NCI-H1105 treated with DMSO at 0.1 percent for 48 hours (cell line): ENCODE data around the gene COL6A2.
"Not testable (repeated sequence)": the region's sequence is repeated elsewhere in the genome, so short reads cannot be mapped to it uniquely, and the experiment has no call there.

ENCODE experiments used
- DNase-seq: peaks from one replicate; lab custom pipeline; 2025; lab: John Stamatoyannopoulos, UW

COL6A2 gene

DNA sequence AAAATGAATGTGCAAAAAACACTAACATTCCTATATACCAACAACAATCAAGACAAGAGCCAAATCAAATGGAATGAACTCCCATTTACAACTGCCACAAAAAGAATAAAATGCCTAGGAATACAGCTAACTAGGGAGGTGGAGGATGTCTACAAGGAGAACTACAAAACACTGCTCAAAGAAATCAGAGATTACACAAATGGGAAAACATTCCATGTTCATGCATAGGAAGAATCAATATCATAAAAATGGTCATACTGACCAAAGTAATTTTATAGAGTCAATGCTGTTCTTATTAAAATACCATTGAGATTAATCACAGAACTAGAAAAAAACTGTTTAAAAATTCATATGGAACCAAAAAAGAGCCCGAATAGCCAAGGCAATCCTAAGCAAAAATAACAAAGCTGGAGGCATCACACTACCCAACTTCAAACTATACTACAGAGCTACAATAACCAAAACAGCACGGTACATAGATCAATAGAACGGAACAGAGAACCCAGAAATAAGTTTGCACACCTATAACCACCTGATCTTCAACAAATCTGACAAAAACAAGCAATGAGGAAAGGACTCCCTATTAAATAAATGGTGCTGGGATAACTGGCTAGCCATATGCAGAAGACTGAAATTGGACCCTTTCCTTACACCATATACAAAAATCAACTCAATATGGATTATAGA lies 78.7 kb downstream of the COL6A2 start:
- DNase-seq: not testable (repeated sequence)

DNA sequence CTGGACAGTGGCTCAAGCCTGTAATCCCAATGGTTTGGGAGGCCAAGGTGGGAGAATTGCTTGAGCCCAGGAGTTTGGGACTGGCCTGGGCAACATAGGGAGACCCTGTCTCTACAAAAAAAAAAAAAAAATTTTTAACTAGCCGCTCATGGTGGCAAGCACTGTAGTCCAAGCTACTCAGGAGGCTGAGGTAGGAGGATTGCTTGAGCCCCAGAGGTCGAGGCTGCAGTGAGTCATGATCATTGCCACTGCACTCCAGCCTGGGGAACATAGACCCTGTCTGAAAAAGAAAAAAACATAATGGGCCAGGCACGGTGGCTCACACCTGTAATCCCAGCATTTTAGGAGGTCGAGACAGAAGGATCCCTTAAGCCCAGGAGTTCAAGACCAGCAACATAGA lies 81.0 kb downstream of the COL6A2 start:
- no peak for DNase-seq
